ENCODE data around the gene LPAR2. TPM values are rescaled to one million over a fixed set of nuclear protein-coding genes. Genes with fewer than 3 reads are reported as not detected.

Gene LPAR2
- total and polyA plus RNA-seq, 8 donors, result 4.1 to 156 (median 19.0) TPM

DNA sequence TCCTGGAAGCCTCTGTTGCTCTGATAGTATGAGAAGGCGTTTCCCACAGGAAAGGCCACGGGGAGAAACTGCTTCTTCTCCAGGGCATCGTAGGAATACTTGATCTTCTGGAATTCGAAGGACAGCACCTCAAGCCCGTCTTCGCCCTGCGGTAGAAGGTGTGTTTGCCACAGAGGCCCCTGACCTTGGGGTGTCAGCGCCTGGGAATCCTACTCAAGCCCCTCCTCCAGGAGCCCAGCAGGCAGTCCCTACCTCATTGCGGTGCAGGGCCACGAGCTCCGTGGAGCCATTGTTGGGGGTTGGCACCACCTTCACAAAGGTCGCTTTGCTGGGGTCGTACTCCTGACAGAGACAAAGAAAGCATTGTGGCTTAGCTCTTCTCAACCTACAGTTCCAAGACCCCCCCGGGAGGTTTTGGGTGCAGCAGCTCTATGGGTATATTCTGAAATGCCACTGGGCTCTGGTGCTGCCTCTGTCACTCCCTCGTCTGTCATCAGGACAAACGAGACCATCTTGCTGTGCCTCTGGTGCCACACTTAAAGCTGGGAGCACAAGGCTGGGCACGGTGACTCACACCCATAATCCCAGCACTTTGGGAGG, 31.7 kb upstream of the LPAR2 start:
- Histone ChIP-seq H3K27me3 (no peaks in the 10 kb centered on the region), H3K27ac (no peak overlapping the region), H3K4me1 (peaks cover 10 to 32% (median 25%) of the 10 kb centered on the region in 4 donors), H3K9me3 (no peaks in the 10 kb centered on the region), H3K4me3 (no peak overlapping the region), H3K36me3 (peaks cover 45 to 55% (median 54%) of the 10 kb centered on the region in 4 donors)
- TF ChIP-seq EP300 (IDR thresholded peaks at IDR 0.05) (no peak), POLR2AphosphoS5 (IDR thresholded peaks at IDR 0.05) (no peak), POLR2A (IDR thresholded peaks at IDR 0.05) (no peak)
- TF ChIP-seq, protein P1, sequence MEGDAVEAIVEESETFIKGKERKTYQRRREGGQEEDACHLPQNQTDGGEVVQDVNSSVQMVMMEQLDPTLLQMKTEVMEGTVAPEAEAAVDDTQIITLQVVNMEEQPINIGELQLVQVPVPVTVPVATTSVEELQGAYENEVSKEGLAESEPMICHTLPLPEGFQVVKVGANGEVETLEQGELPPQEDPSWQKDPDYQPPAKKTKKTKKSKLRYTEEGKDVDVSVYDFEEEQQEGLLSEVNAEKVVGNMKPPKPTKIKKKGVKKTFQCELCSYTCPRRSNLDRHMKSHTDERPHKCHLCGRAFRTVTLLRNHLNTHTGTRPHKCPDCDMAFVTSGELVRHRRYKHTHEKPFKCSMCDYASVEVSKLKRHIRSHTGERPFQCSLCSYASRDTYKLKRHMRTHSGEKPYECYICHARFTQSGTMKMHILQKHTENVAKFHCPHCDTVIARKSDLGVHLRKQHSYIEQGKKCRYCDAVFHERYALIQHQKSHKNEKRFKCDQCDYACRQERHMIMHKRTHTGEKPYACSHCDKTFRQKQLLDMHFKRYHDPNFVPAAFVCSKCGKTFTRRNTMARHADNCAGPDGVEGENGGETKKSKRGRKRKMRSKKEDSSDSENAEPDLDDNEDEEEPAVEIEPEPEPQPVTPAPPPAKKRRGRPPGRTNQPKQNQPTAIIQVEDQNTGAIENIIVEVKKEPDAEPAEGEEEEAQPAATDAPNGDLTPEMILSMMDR (IDR thresholded peaks at IDR 0.05), result no peak
- intact Hi-C loops (cut with DNase I; ENCODE audit: low total_unique reads), result no loop called here
- peak in 1 of 2 donors; percentile 7 for DNase-seq
- WGBS, 5 donors, result 81 to 87% (median 84%) methylated on average over 14 to 17 of the region's 17 CpGs

DNA sequence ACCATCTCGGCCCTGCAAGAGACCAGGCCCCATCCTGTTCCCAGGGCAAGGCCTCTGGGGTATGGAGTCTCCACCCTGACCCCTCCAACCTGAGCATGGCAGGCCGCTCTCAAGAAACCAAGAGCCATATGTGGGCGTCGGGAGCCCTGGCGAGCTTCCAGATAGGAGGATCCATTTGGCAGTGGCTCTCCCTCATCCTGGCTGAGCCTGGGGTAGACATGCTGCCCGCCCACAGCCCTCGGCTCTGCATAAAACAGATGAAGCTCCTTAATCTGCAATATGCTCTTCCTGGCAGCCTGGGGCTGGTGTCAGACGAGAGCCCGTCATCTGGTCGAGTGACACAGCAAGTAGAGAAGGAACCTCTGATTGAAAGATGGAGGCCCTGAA, 29.4 kb upstream of the LPAR2 start:
- H3K4me1 ChIP-seq, result peaks cover 5 to 24% (median 17%) of the 10 kb centered on the region in 4 donors
- DNase-seq, result peak in 1 of 2 donors; percentile 12
- no peak overlapping the region for H3K4me3 ChIP-seq
- H3K27ac ChIP-seq, result no peak overlapping the region
- no peaks in the 10 kb centered on the region for H3K27me3 ChIP-seq
- 74 to 86% (median 76%) methylated on average over 10 of the region's 10 CpGs for WGBS, 5 donors
- no peaks in the 10 kb centered on the region for H3K9me3 ChIP-seq
- intact Hi-C loops (cut with DNase I; ENCODE audit: low total_unique reads), result no loop called here
- H3K36me3 ChIP-seq, result peaks cover 69 to 79% (median 77%) of the 10 kb centered on the region in 4 donors
- TF ChIP-seq POLR2AphosphoS5 (IDR thresholded peaks at IDR 0.05) (no peak), POLR2A (IDR thresholded peaks at IDR 0.05) (no peak), EP300 (IDR thresholded peaks at IDR 0.05) (no peak)
- TF ChIP-seq, protein P1 (IDR thresholded peaks at IDR 0.05), result no peak

DNA sequence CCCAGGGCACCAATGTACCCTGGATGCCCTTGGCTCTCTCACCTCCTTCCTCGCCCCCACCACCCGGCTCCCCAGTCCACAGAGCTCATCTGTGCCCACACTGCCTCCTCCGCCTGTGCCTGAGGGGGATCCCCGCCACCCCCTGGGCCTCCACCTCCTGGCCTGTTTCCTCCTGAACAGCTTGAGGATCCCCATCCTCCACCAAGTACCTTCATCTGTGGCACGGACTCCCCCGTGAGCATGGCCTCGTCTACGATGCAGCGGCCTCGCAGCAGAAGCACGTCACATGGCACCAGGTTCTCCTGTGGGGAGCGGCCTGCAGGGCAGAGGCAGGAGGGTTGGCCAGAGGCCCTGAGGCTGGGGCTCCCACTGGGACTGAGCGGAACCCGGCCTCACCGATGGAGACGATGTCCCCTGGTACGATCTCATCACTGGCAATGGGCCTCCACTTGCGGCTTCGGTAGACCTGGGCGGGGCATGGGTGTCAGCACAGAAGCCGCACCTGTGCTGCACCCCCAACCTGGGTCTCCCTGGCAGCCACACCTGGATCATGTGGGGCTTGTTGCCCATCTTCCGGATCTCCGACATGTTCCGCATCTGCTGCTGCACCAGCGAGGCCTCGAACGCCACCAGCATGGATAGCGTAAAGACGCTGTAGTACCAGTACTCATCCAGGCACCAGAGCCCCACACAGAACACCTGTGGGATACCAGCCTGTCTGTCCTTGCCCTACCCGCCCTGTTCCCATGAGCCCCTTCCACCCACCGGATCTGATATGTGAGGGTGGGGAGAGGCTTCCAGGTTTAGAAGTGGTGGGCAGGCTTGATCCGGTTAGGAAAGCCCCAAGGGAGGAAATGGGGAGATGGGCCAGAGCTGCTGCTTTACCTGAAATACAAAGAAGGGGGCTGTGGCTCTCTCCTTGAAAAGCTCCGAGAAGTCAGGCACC, 28.7 kb upstream of the LPAR2 start:
- TF ChIP-seq EP300 (IDR thresholded peaks at IDR 0.05) (no peak), POLR2A (IDR thresholded peaks at IDR 0.05) (no peak), POLR2AphosphoS5 (IDR thresholded peaks at IDR 0.05) (no peak)
- TF ChIP-seq, protein P1 (IDR thresholded peaks at IDR 0.05), result no peak
- 93 to 98% (median 96%) methylated on average over 30 to 33 of the region's 33 CpGs for WGBS, 5 donors
- intact Hi-C loops (cut with DNase I; ENCODE audit: low total_unique reads), result no loop called here

DNA sequence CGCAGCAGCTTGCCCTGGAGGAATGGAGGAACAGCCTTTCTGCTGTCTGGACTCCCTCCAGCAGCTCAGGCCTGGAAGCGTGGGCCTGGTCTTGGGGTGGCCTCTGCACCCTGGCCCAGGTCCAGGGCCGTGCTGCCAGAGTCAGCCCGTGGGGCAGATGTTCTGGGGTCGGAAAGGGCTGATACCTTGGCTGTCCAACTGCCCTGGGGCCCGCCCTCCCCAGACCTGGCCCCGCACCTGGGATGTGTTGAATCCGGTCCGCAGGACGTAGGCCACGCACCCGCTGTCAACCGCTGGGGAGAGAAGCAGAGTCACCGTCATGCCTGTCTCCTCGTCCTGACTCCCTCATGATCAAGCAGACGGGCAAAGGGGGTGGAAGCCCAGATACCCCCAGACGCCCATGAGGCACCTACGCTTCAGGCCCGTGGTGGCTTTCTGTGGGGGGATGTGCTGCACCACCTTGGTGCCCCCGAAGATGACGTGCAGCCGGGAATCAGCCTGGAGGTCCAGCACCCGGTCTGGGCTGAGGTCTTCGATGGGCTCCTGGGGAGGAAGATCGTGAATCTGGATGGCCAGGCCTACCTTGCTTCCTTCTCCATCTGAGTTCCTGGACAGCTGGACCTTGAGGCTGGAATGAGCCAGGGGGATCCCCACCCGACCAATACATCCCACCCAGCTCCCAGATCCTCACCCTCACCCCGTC, 27.8 kb upstream of the LPAR2 start:
- intact Hi-C loops (cut with DNase I; ENCODE audit: low total_unique reads), result no loop called here
- peaks cover 84 to 95% (median 93%) of the 10 kb centered on the region in 4 donors for H3K36me3 ChIP-seq

More for the DNA sequence above, 28.7 kb upstream of the LPAR2 start:
- Histone ChIP-seq H3K36me3 (peaks cover 75 to 86% (median 84%) of the 10 kb centered on the region in 4 donors), H3K27ac (no peak overlapping the region), H3K27me3 (no peaks in the 10 kb centered on the region), H3K9me3 (no peaks in the 10 kb centered on the region), H3K4me1 (peaks cover 0 to 17% (median 10%) of the 10 kb centered on the region in 4 donors), H3K4me3 (no peak overlapping the region)
- peak in 1 of 2 donors; percentile 7 for DNase-seq

More for the DNA sequence above, 27.8 kb upstream of the LPAR2 start:
- H3K9me3 ChIP-seq, result no peaks in the 10 kb centered on the region
- TF ChIP-seq, protein P1 (IDR thresholded peaks at IDR 0.05), result no peak
- no peak for TF ChIP-seq POLR2AphosphoS5 (IDR thresholded peaks at IDR 0.05)
- TF ChIP-seq EP300 (IDR thresholded peaks at IDR 0.05), result no peak
- TF ChIP-seq POLR2A (IDR thresholded peaks at IDR 0.05), result no peak
- peak in 1 of 2 donors; percentile 6 for DNase-seq
- H3K27me3 ChIP-seq, result no peaks in the 10 kb centered on the region
- H3K4me1 ChIP-seq, result peaks cover 0 to 8% (median 1%) of the 10 kb centered on the region in 4 donors
- 82 to 94% (median 91%) methylated on average over 15 to 27 of the region's 27 CpGs for WGBS, 5 donors
- no peak overlapping the region for H3K27ac ChIP-seq
- H3K4me3 ChIP-seq, result no peak overlapping the region
